Activated naive CD8-positive, alpha-beta T cell treated with anti-CD3 and anti-CD28 coated beads, Interleukin-2, amount 50 U/mL, for 24 hours (primary cell): ENCODE measurements around the gene GPAT2.
"Not testable (repeated sequence)": the region's sequence is repeated elsewhere in the genome, so short reads cannot be mapped to it uniquely, and the experiment has no call there.

Source experiments
- ATAC-seq: fragments of 150-1000 bp; cut with Tn5 transposase; one replicate; pipeline ENCODE4 v1.10.0; 2021
- DNase-seq: peaks from one replicate; pipeline ENCODE4 v3.0.0; 2021
- H3K27ac Mint-ChIP-seq: one replicate; pipeline ENCODE4 v1.8.0; 2021; ENCODE audit warnings: mild to moderate bottlenecking, mixed read lengths
- H3K27me3 Mint-ChIP-seq: one replicate; pipeline ENCODE4 v1.8.0; 2021; ENCODE audit warnings: mixed read lengths
- H3K36me3 Mint-ChIP-seq: one replicate; pipeline ENCODE4 v1.8.0; 2021; ENCODE audit warnings: low read depth, mixed read lengths
- H3K4me1 Mint-ChIP-seq: one replicate; pipeline ENCODE4 v1.8.0; 2021; ENCODE audit warnings: mixed read lengths
- H3K4me3 Mint-ChIP-seq: one replicate; pipeline ENCODE4 v1.8.0; 2021; ENCODE audit warnings: mild to moderate bottlenecking, moderate library complexity, mixed read lengths
- H3K9me3 Mint-ChIP-seq: one replicate; pipeline ENCODE4 v1.8.0; 2021; ENCODE audit warnings: mixed read lengths

Gene GPAT2, protein sequence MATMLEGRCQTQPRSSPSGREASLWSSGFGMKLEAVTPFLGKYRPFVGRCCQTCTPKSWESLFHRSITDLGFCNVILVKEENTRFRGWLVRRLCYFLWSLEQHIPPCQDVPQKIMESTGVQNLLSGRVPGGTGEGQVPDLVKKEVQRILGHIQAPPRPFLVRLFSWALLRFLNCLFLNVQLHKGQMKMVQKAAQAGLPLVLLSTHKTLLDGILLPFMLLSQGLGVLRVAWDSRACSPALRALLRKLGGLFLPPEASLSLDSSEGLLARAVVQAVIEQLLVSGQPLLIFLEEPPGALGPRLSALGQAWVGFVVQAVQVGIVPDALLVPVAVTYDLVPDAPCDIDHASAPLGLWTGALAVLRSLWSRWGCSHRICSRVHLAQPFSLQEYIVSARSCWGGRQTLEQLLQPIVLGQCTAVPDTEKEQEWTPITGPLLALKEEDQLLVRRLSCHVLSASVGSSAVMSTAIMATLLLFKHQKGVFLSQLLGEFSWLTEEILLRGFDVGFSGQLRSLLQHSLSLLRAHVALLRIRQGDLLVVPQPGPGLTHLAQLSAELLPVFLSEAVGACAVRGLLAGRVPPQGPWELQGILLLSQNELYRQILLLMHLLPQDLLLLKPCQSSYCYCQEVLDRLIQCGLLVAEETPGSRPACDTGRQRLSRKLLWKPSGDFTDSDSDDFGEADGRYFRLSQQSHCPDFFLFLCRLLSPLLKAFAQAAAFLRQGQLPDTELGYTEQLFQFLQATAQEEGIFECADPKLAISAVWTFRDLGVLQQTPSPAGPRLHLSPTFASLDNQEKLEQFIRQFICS

GRCh38 chr2:96034792-96035191 lies at the start of gene GPAT2:
Gene GPAT2, minus strand, starts transcription at chr2:96034916. Its CDS starts 2,557 bp downstream, at chr2:96032359.
- not testable (repeated sequence) for H3K9me3 Mint-ChIP-seq, H3K36me3 Mint-ChIP-seq, H3K27me3 Mint-ChIP-seq, ATAC-seq, H3K4me1 Mint-ChIP-seq, DNase-seq, H3K4me3 Mint-ChIP-seq, H3K27ac Mint-ChIP-seq

DNA sequence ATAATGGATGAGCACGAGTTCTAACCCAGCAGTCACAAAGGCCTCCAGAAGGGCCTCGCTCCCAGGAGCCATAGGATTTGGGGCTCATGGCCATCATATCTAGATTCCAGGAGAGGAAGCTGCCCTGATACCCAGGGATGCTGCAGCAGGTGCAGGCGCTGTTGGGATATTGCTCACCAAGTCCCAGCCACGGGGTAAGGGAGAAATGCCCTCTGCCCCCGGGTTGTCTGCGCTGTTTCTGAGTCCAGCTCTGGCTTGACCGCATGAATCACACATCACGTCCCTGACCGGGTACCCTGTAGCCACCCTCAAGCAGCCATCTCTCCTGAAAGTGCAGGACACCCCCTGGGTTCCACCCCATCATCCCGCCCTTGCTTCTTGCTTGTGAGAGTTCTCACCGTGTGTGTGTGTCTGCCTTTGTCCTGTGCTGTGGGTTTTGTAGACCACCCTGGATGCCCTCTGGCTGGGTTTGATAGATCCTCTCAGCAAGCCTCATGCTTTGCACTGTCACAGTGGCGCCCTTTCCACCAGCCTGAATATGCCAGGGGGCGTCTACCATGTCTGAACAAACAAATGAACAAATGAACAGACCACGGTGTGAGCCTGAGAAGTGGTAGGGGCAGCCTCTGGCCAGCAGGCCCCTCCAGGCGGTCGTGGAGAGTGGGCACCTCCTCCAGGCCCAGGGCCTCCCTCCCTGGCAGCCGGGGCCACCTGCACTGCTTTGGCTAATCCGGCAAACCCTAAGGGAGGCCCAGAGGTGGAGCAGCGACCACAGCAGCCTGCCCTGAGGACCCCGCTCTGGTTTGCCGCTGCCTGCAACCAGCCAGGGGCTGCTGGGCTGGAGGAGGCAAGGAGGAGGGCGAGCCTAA lies 49.5 kb upstream of the GPAT2 start:
- Mint-ChIP-seq H3K4me3 (no peak overlapping the region), H3K4me1 (no peaks in the 10 kb centered on the region), H3K9me3 (no peaks in the 10 kb centered on the region), H3K27ac (no peak overlapping the region), H3K27me3 (peaks cover 3% of the 10 kb centered on the region), H3K36me3 (no peaks in the 10 kb centered on the region)
- no peak for DNase-seq
- no peak for ATAC-seq

DNA sequence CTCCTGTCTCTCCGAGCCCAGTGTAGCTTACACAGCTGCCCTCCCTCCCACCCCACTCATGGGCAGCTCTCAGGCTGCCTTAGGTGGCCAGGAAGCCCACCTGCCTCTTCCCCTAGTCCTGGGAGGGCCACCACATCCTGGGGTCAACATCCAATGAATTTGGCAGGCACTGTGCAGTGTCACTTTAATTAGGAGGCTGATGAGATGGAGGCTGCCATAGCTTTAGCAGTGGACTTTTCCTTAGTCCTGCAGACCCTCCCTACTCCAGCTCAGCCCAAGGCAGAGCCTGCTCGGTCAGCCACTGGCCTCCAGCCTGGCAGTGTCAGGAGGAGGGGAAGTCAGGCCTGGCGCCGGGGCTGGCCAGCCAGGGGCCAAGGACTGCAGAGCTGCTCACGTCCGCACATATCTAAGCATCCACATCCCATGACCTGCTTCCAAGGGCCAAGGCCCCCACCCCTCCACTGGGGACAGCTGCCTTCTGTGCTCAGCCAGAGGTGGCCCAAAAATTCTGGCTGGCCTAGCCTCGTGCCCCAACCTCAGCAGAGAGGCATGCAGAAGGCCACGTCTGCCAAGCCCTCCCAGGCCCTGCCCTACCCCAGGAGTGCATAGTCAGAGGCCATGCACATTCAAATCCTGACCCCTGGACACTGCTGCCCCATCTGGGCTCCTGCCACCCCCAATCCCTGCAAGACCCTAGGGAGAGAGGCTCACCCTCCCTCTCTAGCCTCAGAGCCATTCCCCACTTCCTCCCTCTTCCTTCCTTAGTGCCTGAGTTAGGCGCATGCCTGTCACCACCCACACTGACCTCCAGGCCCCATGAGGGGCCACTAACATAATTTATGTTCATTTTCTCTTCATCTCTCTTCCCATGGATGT lies 48.6 kb upstream of the GPAT2 start:
- Mint-ChIP-seq H3K4me3 (no peak overlapping the region), H3K9me3 (no peaks in the 10 kb centered on the region), H3K4me1 (no peaks in the 10 kb centered on the region), H3K27me3 (peaks cover 3% of the 10 kb centered on the region), H3K36me3 (no peaks in the 10 kb centered on the region), H3K27ac (no peak overlapping the region)
- ATAC-seq = no peak
- DNase-seq = no peak

DNA sequence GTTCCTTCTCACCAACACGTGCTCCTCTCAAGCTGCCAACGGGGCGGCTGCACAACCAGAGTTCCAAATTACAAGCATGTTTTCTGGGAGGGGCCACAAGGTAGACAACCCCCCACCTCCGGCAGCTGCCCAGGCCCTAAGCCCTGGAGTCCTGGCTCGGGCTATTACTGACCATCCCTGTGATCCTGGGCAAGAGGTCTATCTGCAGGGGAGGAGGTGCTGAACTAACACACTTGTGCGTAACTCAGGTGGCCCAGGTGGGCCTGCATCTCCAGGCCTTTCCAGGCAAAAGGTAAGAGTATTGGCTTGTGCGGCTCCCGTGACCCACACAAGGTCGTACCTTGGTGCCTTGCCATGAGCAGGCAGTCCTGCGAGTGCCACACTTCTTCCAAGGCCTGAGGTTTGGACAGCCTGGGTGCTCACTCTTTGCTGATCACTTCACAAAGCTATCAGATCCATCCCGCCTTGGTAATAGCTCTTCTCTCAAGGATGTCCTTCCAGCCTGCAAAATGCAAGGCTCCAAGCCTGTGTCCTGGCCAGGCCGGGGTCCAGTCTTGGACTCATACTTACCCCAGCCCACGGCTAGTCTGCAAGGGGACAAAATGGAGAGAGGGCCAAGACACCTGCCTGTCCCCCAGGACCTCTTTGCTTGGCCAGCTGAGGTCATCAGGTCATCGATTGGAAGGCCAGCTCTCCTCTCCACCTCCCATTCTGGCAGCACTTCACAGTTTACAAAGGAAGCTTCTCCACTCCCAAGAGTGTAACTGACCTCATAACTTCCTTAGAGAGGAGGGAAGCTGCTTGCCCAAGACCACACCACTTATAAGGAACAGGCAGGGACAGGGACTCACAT lies 47.7 kb upstream of the GPAT2 start:
- DNase-seq = no peak
- Mint-ChIP-seq H3K4me1 (no peaks in the 10 kb centered on the region), H3K36me3 (no peaks in the 10 kb centered on the region), H3K9me3 (peaks cover 4% of the 10 kb centered on the region), H3K27me3 (peaks cover 3% of the 10 kb centered on the region), H3K27ac (no peak overlapping the region), H3K4me3 (no peak overlapping the region)
- ATAC-seq = no peak

GRCh38 chr2:96081042-96081441 lies 46.3 kb upstream of the GPAT2 start:
- no peak for ATAC-seq
- no peak overlapping the region for H3K27ac Mint-ChIP-seq
- H3K9me3 Mint-ChIP-seq = peaks cover 8% of the 10 kb centered on the region
- H3K4me3 Mint-ChIP-seq = no peak overlapping the region
- DNase-seq = no peak
- no peaks in the 10 kb centered on the region for H3K36me3 Mint-ChIP-seq
- peaks cover 3% of the 10 kb centered on the region for H3K27me3 Mint-ChIP-seq
- no peaks in the 10 kb centered on the region for H3K4me1 Mint-ChIP-seq

- Mint-ChIP-seq H3K36me3 (no peaks in the 10 kb centered on the region), H3K4me3 (no peak overlapping the region), H3K4me1 (no peaks in the 10 kb centered on the region), H3K9me3 (peaks cover 18% of the 10 kb centered on the region), H3K27me3 (no peaks in the 10 kb centered on the region), H3K27ac (no peak overlapping the region)
- ATAC-seq (no peak), DNase-seq (no peak)
Observed at GRCh38 chr2:96075199-96075771, 40.6 kb upstream of the GPAT2 start.

DNA sequence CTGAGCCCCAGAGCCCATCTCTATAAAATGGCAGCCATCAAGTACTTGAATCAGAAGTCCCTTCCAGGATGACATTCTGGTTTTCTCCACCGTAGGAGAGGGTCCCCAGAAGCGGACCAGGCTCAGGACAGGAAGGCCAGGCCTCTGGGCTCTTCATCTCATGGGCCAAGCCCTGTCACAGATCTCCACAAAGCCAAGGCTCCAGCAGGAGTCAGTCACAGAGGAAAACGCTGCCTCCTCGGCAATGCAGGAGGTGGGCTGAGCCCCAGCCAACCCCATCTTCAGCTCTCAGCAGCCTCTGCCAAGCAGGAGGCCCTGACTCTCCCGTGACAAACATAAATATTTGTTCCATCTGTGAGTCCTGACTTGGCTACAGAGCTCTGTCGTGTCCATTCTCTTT lies 39.4 kb upstream of the GPAT2 start:
- ATAC-seq = no peak
- Mint-ChIP-seq H3K27me3 (no peaks in the 10 kb centered on the region), H3K9me3 (peaks cover 18% of the 10 kb centered on the region), H3K36me3 (no peaks in the 10 kb centered on the region), H3K4me3 (no peak overlapping the region), H3K27ac (no peak overlapping the region), H3K4me1 (no peaks in the 10 kb centered on the region)
- no peak for DNase-seq

- DNase-seq (no peak), ATAC-seq (no peak)
- Mint-ChIP-seq H3K36me3 (no peaks in the 10 kb centered on the region), H3K9me3 (peaks cover 18% of the 10 kb centered on the region), H3K4me3 (no peak overlapping the region), H3K27me3 (no peaks in the 10 kb centered on the region), H3K27ac (no peak overlapping the region), H3K4me1 (no peaks in the 10 kb centered on the region)
Observed at GRCh38 chr2:96073170-96073775, 38.6 kb upstream of the GPAT2 start.

DNA sequence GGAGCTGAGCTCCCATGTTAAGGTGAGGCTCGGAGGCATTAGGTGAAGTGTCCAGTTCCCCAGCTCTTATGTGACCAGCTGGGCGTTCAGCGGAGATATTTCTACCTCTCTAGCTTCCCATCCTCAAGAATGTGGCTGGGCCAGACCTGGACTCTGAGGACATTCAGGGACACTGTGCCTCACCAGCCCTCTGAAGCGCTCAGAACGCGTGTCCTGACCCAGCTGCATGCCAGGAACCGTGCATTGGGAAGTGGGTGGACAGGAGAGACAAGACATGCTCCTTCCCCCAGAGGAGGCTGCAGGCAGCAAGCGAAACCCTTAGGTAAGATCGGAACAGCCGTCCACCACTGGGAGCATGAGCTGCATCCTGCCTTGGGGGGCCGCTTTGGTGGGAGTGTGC lies 38.0 kb upstream of the GPAT2 start:
- no peak overlapping the region for H3K27ac Mint-ChIP-seq
- peaks cover 17% of the 10 kb centered on the region for H3K9me3 Mint-ChIP-seq
- no peaks in the 10 kb centered on the region for H3K4me1 Mint-ChIP-seq
- no peak for DNase-seq
- H3K4me3 Mint-ChIP-seq = no peak overlapping the region
- H3K27me3 Mint-ChIP-seq = no peaks in the 10 kb centered on the region
- no peaks in the 10 kb centered on the region for H3K36me3 Mint-ChIP-seq
- ATAC-seq = no peak

DNA sequence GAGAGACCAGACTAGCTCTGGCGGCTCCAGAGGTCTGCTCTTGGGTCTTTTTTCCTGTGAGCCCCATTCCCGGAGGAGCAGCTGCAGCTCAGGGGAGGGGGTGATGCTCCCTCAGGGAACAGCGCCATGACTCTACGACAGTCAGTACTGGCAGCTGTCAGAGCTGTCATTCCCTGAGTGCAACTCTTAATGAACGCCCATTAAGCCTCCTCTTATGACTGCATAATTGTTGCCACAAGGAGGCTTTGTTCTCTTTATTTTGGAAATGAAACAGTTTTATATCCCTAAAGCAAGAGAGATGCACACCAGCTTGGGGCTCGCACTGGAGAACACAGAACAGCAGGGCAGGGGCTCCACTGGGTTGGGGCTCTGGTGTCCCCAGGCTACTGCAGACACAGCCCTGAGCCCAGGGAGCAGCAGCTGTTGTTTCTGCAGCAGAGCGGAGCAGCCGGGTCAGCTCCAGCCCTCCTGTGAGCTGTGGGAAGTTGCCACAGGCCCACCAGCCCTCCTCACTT lies 37.3 kb upstream of the GPAT2 start:
- H3K27me3 Mint-ChIP-seq, H3K4me1 Mint-ChIP-seq, DNase-seq, ATAC-seq, H3K36me3 Mint-ChIP-seq, H3K27ac Mint-ChIP-seq, H3K4me3 Mint-ChIP-seq: not testable (repeated sequence)
- peaks cover 14% of the 10 kb centered on the region for H3K9me3 Mint-ChIP-seq

DNA sequence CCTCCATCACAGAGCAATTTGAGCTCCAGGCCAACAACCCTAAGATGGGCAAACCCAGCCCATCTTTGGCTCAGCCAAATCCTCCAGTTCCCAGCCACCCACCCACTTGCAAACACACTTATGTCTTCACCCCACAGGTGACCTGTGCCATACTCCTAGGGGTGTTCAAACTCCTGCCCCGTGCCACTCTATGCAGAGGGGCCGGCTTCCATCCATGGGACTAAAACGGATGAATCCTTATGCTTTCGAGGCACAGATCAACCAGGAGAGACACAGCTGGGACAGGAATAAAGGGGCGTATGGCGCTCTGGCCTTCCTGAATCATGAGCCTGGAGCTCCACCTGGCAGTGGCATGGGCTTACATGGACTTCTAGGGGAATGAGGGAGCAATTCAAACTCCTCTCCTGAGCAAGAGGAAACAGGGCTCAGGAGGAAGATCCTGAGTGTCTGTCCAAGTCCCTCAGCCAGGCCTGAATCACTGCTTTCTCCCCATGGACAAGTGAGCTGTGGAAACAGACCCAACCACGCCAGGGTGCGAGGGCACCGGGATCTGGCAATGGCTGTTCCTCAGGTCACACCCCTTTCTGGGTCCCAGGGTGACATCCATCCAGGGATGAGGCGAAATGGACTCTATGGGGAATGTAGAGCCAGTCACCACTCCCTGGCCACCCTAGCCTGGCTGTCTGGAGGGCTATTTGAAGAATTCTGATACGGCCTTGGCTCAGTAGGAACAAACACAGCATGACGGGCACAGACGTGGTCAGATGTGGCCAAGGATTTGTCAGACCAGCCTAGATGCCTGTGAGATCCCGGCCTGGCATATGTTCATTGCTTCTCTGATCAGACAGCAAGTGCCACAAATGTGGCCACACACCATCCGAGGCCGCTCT lies 36.6 kb upstream of the GPAT2 start:
- not testable (repeated sequence) for H3K27me3 Mint-ChIP-seq, H3K36me3 Mint-ChIP-seq, H3K27ac Mint-ChIP-seq, DNase-seq, ATAC-seq, H3K4me1 Mint-ChIP-seq, H3K4me3 Mint-ChIP-seq, H3K9me3 Mint-ChIP-seq

DNA sequence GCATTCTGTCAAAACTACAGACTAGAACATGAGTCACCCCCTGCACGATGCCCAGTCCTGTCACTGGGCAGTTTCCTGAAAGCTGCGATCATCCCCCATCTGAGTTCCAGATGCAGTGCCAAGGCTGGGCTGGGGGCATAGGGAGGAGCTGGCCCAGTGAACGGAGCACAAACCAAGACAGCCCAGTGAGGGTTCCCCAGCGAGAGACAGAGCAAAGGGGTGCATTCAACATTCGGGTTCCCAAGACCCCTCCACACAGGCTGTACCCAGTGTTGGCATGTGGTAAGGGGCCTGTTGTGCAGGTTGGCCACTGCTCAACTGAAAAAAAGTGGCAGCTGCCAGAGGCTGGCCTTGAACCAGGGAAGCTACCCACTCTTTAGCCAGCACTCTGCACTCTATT lies 35.6 kb upstream of the GPAT2 start:
- not testable (repeated sequence) for H3K36me3 Mint-ChIP-seq, H3K9me3 Mint-ChIP-seq, H3K27ac Mint-ChIP-seq, H3K4me1 Mint-ChIP-seq, H3K4me3 Mint-ChIP-seq, ATAC-seq, DNase-seq, H3K27me3 Mint-ChIP-seq
